Measurements from ENCODE around the gene CTBP2. TPM values are rescaled to one million over a fixed set of nuclear protein-coding genes. Genes with fewer than 3 reads are reported as not detected.

CTBP2 gene
- total RNA-seq, 1 donor from 2014 or later, result 94.5 TPM

GRCh38 chr10:125010362-125010761 lies 150.0 kb downstream of the CTBP2 start:
- DNase-seq (ENCODE audit: low spot score), result no peak

DNA sequence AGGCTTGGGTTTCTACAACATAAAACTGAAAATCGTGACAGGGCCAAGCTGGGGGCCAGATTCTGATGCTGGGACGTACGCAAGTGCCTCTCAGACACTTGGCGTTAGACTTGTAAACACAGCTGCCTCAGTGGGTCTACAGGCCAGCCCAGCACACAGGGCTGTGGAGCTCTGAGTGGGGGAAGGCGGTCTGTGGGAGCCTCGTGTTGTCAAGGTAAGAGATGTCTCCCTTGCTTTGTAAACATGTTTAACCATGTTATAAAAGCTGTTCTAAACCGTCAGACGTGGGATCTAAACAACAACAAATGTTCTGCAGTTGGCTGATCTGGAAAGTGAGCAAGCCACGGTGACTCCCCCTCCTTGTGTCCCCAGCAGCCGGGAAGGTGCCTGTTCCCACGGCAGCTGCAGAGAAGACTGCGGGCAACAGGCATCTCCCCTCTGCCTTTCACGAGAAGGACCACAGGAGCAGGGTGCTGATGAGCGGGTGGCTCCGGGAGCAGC lies 150.7 kb downstream of the CTBP2 start:
- no peak for DNase-seq (ENCODE audit: low spot score)

DNA sequence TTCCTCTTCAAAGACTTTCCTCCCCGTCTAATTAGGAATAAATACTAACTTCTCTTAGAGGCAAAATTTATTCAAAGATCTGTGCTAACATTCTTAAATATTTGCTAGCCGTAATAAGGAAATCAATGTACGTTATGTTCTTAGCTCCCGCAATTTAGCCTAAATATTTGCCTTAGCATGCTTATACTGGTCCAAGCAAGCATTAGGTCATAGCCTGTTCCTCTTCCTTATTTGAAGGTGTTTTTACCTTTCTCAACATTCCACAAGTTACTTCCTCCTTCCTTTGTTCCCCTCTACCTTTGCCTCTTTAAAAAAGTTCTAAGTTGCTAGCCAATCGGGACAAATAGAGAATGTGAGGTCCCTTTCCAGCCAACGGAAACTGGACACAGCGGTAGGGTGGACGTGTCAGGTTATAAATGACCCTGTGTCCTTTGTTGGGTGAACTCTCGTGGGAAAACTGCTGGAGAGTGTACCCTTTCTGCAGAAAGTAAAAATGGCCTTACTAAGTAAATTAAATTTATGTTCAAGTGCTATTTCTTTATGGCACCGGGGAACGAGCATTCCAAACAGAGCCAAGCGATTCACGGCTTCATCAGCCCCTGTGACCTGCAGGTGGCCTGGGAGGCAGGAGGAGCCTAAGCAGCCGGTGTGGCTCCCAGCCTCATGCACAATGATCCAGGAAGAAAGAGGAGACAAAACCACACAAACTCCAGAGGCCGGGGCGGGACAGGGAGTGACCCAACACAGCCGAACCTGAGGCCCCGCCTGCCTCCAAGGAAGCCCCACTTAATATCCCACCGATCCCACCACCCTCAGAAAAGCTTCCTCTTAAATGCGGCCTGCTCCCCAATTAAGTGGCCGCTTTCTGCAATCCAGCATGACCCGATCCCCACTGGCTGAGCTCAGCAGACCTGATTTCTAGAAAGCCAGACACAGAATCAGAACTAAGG lies 151.4 kb downstream of the CTBP2 start:
- DNase-seq (ENCODE audit: low spot score), result no peak

DNA sequence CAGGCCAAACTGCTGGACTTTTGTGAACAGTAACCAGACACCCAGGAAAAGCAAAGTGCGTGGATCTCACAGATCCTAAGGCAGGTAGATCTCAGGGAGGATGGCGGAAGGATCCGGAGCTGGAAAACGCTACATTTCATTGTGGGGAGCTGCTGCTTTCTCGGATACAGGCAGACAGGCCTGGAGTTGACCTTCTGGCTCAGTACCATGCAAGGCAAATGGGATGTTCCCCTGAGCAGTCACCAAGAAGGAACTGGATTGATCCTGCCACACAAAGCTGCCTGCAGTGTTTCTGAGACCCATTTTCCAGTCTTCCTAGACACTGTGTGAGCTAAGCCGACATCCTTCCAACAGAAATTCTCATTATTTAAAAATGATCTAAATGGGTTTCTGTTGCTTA lies 152.9 kb downstream of the CTBP2 start:
- DNase-seq (ENCODE audit: low spot score), result no peak

- no peak for DNase-seq (ENCODE audit: low spot score)
Measured at GRCh38 chr10:125006921-125007426, 153.4 kb downstream of the CTBP2 start.

DNA sequence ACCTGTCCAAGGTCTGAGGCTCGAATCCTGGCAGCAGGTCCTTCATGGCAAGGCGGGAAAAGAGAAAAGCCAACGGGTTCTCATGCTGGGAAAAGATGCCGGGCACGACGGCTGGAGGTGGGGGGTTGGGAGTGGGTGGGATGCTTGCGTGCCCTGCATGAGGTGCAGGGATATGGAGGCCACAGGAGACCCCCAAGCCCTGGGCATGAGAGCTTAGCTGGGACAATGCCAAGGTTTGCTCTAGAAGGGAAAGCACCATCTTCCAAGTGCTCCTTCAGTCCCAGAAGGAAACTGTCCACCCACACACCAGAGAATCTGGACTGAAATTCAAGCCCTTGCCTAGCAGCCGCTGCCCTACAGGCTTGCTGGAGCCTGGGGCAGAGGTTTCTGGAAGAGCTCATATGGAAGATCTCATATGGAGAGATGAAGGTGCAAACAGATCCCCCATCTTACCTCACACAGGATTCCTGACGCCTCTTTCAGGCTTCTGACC lies 154.1 kb downstream of the CTBP2 start:
- no peak for DNase-seq (ENCODE audit: low spot score)

DNA sequence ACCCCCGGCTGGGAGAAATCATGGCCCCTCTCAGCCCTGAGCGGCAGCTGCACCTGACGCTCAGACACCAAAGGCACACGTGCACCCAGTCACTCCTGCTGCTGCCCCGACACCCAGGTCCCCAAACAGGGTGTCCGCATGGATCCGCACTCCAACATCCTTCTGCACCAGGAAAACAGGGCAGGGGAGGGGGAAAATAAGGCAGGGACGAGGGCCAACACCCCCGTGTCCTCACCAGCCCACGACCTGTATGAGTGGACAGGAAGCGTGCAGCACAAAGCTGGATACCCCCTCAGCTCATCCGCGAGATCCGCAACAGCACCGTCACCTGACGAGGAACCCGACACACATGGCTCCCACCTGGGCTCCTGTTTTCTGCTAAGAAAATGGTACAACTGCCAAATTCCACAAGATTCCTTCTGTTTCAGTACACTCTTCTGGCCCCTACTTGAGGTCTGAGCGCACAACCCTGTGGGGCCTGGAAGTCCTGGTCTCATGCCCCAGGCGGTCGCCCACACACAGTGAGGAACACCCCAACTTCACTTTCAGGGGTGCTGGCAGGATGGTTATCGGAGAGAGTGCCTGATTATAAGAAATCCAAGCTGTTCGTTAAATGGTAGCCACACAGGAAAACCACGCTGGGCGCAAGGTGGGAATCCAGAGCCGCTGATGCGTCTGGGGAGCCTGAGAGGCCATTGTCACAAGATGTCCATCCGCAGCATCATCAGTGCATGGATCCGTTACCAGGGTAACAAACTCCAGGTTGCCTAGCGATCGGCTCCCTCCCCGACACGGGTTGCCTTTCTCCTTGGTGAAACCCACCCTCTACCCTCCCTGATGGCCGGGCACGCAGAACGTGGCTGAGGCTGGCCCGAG lies 154.8 kb downstream of the CTBP2 start:
- no peak for DNase-seq (ENCODE audit: low spot score)

- DNase-seq (ENCODE audit: low spot score), result no peak
Measured at GRCh38 chr10:125004571-125005311, 155.6 kb downstream of the CTBP2 start.

- DNase-seq (ENCODE audit: low spot score), result no peak
Measured at GRCh38 chr10:125003901-125004467, 156.4 kb downstream of the CTBP2 start.

GRCh38 chr10:125003146-125003900 lies 157.0 kb downstream of the CTBP2 start:
- DNase-seq (ENCODE audit: low spot score), result no peak

DNA sequence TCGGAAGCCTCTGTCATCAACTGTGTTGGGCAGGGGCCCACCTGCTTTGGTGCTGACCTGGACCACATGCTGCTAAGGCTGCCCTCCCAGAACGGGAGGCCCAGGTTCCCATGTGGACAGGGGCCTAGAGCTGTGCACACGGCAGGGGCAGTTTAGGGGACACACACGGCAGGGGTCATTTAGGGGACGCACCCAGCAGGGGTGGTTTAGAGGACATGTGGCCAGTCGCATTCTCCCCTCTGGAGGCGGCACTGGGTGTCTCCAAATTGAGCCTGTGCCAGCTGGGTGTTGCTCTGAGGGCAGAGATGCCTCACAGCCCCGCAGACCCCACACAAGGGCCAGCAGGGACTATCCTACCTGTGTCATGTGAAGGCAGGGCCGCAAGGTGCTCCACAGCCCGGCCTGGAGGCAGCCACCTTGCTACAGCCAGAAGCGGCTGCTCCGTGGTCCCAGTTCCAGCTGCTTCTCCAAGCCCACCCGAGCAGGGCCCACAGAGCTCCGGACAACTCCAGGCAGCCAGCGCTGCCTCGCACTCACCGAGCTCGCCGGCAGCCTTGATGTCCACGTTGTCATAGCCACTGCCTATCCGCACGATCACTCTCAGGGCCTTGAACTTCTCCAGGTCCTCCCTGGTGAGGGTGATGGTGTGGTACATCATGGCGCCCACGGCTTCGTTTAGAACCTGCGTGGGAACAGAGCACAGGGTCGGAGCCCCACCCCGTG lies 157.8 kb downstream of the CTBP2 start:
- no peak for DNase-seq (ENCODE audit: low spot score)

- no peak for DNase-seq (ENCODE audit: low spot score)
Measured at GRCh38 chr10:125002047-125002422, 158.3 kb downstream of the CTBP2 start.

DNA sequence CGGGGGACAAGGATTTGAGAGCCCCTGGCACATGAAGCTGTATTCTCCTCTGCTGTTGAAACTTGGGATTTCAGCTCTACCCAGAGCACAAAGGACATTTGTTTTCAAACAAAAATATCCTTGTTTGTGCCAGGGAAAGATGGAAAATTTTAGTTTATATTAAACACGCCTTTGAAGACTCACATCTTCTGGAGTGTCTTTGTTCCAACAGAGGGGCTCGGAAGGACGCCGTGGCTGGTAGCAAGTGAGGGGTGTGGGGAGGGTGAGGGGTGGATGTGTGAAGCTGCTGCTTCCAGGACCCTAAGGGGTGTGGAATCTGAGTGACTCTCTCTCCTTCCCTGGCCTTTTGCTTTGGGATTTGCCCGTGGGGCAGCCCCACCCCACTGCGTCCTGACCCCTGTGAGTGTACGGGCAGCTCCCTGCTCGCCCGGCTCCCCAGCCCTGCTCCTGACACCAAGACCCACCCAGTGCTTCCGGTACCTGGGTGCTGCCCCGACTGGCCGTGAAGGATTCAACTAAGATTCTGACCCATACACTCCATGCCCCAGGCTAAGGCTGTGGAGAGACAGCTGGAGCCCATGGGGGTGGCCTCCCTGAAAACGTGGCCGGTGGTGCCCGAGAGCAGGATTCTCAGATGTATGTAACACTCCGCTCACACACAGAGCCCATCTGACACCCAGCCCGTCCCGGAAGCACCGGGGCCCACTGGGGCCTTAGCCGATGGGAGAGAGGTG lies 158.9 kb downstream of the CTBP2 start:
- no peak for DNase-seq (ENCODE audit: low spot score)

DNA sequence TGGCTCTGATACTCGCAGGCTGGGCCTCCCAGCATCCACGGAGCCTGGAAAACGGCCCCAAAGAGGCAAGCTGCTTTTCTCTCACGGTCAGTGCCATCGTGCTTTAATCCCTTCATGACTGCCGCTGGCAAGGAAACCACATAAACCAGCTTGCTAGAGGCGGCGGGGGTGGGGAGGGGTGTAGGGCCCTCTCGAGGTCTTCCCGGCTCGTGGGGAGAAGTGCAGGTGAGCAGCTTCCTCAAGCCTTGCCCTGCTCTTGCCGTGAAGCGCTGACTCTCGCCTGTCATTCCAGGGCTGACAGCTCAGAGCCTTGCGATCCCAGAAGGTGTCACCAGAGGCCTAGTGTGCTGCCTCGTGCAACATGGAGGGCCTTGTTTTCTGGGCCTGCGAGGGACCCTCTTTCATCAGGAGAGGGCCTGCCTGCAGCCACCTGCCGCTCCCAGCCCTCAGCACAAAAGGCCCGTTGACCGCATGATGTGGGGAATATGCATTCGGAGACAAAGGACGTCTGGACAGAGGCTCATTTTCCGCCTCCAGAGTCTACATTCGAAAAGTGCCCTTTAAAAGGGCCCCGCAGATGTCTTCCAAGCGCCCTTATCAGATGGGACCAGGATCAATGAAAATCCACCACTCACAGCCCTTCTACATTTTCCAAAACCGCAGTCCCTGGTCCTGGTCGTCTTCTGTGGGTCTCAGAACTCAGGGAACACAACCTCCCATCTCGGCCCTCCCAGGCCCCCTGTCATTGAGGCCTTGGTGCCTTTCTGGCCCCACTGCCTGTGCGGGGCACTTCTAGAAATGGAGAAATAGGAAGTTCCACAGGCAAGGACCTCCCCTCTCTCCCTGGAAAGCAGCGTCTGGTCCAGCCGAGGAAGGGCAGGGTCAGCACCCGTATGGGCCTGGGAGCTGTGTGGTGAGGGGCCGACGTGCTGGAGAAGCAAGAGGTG lies 159.7 kb downstream of the CTBP2 start:
- no peak for DNase-seq (ENCODE audit: low spot score)

DNA sequence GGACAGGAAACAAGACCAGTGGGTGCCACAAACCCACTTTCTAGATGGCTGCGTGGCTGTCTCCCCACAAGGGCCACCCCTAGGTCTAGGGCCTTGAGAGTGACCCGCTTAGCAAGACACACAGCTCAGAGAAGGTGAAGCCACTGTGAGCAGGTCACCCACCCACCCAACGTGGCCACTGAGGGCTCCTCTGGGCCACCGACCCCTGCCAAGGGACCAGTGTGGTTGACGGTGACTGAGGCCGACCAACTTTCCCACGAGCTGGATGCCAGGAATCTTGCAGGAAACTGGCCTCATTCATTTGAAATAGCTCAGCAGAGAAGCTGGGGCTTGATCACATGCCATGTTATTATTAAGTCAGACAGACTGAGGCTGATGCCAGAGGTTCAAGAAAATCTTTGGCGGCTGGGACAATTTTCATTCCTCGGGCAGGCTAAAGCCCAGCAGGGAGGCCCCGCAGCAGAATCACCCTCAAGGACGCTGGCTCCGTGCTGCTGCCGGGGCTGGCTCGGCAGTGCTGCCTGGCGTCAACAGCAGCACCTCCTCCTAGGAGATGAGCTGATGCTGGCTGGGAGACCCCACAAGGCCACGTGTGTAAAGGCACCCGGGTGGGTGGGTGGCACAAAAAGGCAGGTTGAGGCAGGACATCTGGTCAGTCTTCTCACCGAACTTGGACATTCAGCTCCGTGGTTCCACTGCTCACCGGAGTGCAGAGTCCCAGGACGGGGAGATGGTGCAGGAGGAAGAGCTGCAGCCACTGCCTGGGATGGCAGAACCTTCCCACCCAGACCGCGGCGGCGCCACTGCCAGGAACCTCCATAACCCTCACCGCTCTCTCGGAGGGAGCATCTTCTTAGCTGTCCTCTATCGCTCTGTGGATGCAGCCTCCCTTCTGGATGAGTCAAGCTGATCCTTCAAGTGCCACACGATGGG lies 160.7 kb downstream of the CTBP2 start:
- DNase-seq (ENCODE audit: low spot score), result peak; percentile 74

- peak; percentile 43 for DNase-seq (ENCODE audit: low spot score)
Measured at GRCh38 chr10:124998624-124999291, 161.6 kb downstream of the CTBP2 start.
